Measurements from ENCODE around the gene AFDN.

Gene AFDN

DNA sequence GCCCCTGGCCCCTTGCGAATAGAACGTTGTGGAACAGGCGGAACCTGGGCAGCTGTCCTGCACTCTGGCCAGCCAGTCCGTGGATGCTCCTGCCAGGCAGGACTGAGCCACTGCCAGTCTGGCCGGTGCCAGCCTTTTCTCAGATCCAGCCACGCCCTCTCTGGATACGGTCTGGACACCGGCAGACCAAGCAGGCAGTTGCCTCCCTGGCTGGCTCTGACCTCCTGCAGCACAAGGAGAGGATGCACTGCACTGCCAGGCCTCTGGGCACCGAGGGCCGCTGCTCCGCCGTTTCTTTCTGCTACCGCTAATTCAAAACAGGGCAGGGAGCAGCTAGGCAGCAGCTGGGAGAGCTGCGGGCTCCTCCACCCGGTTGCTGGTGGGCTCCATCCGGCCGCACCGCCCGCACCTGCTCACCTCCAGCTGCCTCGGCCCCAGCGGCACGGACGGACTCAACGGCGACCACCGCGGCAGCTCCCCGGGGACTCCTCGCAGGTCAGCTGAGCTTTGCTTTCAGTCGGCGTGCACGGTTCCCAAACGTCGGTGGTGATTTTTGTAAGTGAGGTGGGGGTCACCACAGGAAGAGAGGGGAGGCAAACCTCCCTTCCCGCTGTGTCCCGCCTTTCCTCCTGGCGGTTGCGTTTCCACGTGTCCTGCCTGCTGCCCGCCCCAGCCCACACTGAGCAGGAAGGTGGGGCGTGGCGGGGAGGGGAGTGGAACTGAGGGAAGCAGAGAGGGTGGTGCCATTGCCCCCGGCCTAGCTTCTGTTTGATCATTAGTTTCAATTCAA lies 30.3 kb upstream of the AFDN start:
- no peak for DNase-seq

- no peak for DNase-seq
These were observed 29.7 kb upstream of the AFDN start for GRCh38 chr6:167797011-167797471.

- no peak for DNase-seq
These were observed 29.0 kb upstream of the AFDN start for GRCh38 chr6:167797476-167798265.

DNA sequence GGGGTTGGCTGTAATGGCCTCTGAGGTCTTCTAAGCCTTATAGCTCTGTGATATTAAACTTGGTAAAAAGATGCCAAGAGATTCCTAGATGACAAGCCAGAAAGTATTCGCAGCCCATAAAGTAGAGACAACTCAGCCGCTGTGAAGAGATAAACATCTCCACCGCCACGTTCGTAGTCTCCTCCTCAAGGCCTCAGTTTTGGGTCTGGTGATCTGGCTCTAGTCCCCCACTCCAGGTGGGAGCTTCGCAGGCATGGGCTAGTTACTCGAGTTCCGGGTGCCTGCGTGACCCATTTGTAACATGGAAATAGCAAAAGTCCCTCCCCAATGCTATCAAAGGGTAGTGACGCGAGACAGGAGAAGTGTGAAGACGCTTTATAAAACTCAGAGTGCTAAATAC lies 28.3 kb upstream of the AFDN start:
- DNase-seq = no peak

DNA sequence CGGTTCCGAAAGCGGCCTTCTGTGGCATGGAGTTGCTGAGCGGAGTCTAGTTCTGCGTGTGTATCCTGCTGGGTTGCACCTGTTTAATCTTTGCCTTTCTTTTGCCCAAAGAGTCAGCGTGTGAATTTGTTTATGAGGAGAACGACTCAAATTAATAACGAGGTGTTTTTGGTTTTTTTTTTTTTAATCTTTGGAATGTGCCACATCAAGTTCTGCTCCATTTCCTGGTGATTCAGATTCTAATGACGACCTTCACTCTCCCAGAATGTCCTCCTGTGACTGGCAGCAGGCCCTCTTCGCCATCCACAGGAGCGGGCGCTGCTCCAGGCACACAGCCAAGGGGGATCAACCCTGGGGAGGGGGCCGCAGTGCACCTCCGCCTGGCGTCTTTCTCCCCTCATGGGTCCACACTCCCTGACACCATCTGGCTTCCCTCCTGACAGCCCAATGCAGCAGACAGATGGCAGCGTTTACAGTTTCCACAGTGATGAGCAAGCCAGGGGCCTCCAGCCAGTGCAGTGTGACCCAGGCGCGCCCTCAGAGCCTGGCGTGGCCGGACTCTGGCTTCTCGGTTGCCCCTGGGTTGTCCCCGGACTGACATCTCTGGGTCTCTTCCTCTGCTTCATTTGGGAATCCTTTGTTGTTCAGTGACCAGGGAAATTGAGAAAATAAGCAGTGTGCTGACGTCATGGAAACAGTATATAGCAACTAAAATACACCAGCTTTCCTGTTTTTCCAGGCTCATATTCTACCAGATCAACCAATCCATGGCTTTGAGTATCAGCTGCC lies 27.5 kb upstream of the AFDN start:
- DNase-seq = no peak

DNA sequence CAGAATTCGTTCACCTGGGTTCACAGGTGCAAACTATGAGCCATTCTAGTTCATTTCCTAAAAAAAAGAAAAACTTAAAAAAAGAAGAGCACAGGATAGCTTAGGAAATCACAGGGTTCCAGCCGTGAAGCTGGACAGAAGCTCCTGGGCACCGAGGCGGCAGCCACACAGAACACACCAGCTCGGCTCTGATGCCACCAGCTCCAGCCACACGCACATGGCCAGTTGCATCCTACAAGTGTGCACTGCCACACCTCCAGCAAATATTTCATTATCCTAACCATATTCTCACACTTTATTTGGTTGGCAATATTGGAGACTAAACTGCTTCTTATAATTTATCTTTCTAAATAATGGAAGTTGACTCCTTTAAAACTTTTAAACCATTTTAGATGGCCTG lies 26.2 kb upstream of the AFDN start:
- no peak for DNase-seq

DNA sequence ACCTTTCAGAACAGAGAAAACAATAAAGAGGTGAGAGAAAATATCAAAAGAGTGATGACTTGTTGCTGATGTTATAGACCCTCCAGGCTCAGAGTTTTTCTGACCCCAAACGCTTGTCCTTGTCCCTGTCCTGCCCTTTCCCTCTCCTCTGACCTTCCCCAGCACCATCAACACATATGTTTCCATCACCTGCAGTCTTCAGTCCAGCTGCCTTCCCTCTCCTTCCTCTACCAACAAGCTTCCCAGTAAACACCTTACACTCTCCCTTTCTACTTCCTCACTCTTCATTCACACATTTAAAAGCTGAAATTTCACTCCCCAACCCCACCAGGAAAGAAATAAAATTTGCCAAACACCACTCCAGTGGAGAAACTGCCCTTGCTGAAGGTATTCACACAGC lies 25.4 kb upstream of the AFDN start:
- DNase-seq = no peak

DNA sequence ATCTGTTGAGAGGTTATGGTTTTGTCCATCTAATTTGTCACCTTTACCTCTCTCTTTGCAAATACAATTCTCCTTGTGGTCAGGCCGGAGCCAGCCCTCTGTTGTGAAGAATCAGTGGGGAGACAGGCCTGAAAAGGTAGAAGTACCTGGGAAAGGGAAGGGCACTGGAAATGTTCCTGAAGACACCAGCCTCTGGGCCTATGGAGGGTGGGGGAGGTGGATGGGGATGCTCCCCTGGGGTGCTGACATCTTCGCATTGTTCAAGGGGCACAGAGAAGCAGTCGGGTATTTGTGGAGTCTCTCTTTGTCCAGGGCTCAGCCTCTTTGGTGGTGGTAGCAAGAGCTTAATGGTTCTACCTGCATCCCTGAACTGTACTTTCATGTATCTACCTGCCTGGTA lies 24.4 kb upstream of the AFDN start:
- no peak for DNase-seq

DNA sequence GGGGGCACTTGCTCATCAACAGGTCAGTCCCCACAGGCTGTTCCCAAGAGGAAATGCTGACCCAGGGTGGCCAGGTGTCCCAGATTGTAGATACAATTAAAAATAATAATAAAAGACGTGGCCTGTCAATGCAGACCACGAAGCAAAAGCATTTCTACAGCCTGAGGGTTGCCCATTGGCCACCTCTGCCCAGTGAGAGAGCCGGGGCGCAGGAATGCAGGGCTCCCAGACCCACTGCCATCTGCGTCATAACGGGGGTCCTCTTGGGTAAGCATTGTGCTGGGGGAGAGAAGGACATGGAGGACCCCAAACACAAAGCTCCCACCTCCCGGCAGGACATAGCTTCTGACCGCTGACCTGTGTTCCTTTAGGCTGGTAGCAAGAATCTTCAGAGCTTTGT lies 22.9 kb upstream of the AFDN start:
- DNase-seq = no peak

- no peak for DNase-seq
These were observed 22.3 kb upstream of the AFDN start for GRCh38 chr6:167804281-167805013.

DNA sequence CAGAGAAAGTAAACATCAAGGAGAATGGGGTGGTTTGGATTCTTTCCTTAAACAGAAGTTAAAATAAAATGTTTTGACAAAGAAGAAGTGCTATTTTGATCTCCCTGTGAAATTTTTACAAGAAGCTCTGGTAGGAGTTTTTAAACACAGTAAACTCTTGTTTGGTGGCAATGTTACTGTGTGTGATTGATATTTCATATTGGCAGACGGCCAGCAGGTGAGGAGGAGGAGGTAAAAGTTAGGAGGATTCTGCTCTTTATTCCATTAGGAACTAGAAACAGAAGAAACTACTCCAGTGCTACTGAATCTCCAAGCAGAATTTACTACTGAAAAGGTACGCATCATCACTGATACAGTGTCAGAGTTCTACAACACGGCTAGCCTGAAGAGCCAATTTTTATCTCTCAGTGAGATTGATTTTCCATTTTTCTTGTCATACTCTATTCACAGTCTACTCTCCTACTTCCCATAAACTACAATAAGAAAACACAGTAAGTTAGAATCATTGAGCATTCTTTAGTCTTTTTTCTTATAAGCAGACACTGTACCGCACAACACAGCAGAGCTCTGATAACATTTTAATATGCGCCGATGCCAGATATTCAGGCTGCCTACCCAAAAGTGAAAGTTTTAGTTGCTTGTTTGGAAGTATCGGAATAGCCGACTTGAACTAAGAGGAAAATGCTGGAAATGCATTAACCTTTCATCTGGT lies 21.2 kb upstream of the AFDN start:
- no peak for DNase-seq

DNA sequence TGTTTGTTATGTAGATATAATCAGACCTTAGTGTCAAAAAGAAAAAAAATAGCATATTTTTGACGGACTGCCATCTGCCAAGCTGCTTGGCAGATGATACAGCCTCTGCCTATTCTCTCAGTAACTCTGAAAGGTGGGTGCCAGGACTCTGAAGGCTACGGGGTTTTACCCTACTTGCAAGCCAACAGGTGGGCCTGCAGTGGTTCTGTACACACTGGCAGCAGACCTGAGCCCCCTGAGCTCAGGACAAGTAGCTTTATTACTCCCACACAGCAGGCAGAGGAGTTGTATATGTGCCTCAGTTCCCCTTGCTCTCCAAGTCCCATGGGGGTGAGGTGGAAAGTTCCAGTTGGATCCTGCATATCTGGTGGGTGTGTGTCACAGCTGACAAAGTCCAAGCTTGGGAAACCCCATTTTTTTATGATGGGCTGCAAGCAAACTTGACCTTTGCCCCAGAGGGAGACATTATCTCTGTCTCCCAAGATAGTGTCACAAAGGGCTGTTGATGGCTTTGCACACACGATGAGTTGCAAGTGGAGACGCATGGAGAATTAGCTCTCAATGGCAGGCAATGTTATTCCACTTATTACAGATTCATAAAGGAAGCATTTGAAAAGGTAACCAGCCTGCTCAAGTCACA lies 20.5 kb upstream of the AFDN start:
- DNase-seq = no peak

- DNase-seq = no peak
These were observed 19.5 kb upstream of the AFDN start for GRCh38 chr6:167807200-167807599.

GRCh38 chr6:167807756-167808155 lies 19.0 kb upstream of the AFDN start:
- no peak for DNase-seq

DNA sequence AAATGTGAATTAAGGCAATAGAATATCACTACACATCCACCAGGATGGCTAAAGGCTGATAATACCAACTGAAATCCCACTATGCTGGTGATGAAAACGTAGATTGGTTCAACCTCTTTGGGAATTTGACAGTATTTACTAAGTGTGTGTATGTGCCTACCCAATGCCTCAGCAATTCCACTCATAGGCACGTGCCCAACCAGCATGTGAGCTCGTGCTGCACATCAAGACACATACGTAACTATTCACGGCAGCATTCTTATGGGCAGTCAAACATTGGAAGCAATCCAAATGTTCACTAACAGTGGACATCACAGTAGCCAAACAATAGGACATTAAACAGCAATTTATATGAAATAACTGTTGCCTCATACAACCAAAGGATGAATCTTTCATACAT lies 15.7 kb upstream of the AFDN start:
- DNase-seq = no peak

GRCh38 chr6:167811442-167812087 lies 15.1 kb upstream of the AFDN start:
- DNase-seq = no peak

DNA sequence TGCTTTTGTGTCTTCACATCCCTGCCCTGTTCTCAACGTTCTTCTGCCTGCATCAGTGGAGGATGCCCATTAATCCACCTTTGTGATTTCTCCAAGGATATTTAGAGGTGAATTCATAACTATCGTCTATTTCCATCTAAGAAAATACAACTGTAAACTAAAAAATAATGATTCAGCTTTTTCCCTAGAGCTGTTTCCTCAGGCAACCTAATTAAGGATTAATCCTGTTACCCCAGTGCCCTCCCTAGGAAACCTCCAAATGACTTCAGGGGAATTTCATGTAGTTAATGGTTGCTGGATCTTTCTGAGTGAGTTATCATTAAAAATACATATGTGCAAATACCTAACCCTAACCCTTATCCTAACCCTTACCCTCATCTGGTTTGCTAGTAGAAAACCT lies 14.6 kb upstream of the AFDN start:
- DNase-seq = no peak

DNA sequence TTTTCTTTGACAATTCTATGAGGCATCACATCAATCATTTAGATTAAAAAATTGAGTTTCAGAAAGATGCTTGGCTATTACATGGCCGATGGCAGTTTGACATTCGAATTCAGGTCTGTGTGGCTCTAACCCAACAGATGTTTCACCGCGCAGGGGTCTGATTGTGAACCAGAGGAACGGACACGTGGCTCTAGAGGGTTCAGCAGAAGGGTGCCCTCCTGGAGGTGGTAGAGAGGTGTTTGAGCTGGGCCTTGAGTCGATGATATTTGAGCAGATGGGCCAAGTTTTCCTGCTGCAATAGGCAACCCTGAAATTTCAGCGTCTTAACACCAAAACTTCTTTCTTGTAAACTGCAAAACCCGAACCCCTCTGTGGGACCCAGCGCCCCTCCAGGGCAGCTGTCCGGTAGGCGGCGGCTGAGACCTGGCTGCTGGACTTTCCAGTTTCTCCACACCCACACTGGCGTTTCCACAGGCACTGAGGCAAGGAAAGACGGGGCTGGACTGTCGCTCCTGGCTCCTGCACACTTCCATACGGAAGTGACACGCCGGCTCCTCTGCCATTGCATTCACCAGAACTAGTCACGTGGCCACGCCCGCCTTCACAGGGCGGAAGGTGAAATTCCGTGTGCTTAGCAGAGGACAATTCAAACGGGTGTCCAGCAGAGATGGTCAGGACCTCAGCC lies 11.3 kb upstream of the AFDN start:
- DNase-seq = no peak

DNA sequence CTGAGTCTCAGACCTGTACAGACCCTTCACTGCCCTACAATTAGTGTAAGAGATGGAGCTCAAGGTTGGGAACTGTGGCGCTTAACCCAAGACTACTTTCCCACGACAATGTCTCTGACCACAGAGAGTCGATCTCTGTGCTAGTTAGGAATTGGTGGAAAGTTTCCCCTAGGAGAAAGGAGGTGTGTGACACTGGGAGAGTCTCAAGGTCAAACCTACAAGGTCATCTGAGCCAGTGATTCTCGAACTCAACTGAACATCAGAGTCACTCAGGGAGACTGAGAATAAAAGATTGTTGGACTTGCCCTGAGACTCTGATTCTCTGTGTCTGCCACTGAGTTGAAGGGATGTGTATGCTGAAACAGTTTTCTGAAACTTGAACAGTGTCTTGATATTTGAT lies 9.7 kb upstream of the AFDN start:
- no peak for DNase-seq

GRCh38 chr6:167817729-167818128 lies 9.0 kb upstream of the AFDN start:
- DNase-seq = no peak

GRCh38 chr6:167819576-167819975 lies 7.1 kb upstream of the AFDN start:
- DNase-seq = no peak
